HT1080 (cell line): Measurements from ENCODE around the gene NUDT1. TPM values are rescaled to one million over a fixed set of nuclear protein-coding genes. Genes with fewer than 3 reads are reported as not detected.
"Not testable (repeated sequence)": the region's sequence is repeated elsewhere in the genome, so short reads cannot be mapped to it uniquely, and the experiment has no call there.

Experiments
- DNase-seq: peaks from one replicate; pipeline ENCODE4 v3.0.0-alpha.2; 2015; ENCODE audit warnings: low read depth
- total RNA-seq: library from RNA; depleted of rRNA; stranded (reverse); fragments of >200 nt; shearing (Covaris generic); gene quantifications from 2 replicates; pipeline ENCODE4 v1.2.3, GENCODE V29; 2014

NUDT1 gene
- total RNA-seq, 1 experiment from 2014 or later, result 58.9 TPM

DNA sequence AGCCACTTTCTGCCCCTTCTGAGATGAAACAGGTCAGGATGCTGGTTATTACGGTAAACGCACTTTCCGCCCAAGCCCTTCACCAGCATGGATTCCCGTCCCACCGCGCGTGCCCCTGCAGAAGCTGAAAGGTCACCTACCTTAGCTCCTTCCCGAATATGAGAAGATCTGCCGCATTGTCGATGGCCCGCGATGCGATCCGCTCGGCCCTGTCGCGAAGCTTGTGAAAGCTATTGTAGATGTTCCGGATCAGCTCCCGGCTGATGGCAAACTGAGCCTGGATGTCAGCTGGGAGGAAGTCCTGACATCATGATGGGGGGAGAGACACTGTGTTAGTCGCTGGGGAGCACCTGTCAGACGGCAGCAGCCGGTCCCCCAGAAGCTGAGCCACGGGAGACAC is 22.1 kb downstream of the NUDT1 start:
- DNase-seq, result no peak

DNA sequence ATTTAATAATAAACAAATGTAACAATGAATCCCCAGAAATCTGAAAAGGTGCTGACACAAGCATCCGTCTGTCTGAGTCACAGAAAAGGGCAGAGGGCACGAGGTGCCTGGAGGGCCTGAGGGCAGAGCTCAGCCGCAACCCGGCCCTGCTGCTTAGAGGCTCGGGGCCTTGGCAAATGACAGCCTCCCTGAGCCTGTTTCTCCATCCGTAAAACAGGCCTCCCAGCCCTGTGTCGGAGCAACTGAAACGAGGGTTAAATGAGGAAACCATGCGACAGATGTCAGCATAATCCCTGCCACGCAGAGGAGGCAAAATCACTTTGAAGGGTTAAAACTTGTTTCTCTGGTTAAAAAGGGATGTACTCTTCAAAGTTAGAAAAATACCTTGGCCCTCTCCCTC is 24.9 kb downstream of the NUDT1 start:
- no peak for DNase-seq

DNA sequence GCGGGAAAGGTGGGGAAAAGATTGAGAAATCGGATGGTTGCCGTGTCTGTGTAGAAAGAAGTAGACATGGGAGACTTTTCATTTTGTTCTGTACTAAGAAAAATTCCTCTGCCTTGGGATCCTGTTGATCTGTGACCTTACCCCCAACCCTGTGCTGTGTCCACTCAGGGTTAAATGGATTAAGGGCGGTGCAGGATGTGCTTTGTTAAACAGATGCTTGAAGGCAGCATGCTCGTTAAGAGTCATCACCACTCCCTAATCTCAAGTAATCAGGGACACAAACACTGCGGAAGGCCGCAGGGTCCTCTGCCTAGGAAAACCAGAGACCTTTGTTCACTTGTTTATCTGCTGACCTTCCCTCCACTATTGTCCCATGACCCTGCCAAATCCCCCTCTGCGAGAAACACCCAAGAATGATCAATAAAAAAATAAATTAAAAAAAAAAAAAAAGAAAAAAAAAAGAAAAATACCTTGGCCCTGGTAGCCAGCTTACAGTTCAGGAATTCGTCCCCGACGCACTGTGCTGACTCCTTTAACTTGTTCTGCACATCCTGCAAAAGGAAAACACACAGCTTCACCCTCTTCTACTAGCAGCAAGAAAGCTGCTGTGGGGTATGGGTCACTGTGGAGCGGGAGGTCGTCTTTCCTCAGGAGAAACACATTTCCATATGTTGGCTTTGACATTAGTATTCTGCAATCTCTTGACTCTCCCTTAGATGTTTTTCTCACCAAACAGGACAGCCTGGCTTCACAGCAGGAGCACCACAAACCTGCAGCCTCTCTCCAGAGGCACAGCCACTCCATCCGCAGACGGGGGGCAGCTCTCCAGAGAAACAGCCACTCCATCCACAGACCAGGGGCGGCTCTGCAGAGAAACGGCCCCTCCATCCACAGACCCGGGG is 27.3 kb downstream of the NUDT1 start:
- DNase-seq, result not testable (repeated sequence)

DNA sequence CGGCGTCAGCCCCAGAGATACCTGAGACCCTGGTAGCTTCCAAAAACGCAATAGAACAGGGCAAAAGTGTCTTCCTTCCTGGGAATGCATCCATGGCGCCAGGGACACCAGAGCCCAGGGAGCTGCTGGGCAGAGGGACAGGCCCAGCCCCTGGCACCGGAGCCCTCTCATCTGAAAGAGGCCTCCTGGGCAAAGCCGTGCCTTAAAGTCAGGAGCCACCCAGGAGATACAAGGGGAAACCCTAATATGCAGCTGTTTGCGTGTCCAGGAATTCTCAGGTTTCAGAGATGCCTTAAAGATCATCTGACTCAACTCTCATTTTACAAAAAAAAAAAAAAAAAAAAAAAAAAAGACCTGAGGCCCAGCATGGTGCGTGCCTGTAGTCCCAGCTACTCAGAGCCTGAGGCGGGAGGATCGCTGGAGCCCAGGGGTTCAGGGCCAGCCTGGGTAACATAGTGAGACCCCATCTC is 28.0 kb downstream of the NUDT1 start:
- DNase-seq, result no peak

DNA sequence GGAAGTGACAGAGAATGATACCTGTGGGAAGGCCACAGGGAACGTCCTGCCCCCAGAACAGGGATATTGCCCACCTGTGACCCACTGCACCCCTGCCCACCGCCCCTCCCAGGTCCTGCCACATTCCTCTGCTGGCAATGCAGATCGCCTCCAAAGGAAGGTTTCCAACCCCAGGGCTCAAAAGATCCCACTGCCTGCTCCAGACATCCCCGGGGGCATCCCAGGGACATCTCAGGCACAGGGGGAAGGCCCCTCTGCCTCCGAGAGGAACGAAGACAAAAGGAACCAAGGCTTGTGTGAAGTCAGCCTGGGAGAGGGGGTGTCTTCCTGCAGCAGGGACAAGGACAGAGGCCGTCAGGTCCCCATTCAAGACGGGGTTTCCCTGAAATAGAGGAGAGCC is 28.5 kb downstream of the NUDT1 start:
- no peak for DNase-seq

DNA sequence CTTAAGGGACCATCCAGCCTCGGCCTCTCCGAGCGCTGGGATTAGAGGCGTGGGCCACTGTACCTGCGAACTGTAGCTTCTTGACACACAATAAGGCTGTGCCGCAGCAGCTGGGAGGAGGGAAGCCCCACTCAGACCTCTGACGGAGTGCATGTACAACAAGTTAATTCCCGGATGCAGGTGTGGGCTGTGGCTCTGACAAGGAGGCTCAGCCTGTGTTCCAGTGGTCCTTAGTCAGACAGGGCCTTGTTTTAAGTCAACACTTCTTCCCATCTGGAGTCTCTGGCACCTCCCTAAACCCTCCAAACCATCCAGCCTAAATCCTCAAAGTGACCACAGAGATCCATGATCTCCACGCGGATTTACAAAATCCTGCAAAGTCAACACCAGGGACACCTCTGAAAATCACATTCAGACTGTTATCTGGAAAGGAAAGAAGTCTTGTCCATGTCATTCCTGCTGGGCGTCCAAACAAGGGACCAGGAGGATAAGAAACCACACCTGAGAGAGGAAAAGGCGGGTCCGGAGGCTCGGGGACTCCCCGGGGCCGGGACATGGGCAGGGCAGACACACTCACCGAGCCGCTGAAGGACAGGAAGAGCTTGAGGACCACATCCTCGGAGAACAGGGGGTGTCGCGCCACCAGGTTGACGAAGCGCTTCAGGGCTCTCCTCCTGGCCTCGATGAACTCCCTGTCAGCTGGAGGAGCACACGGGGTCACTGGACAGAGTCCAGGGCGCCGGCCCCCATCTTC is 29.4 kb downstream of the NUDT1 start:
- no peak for DNase-seq

DNA sequence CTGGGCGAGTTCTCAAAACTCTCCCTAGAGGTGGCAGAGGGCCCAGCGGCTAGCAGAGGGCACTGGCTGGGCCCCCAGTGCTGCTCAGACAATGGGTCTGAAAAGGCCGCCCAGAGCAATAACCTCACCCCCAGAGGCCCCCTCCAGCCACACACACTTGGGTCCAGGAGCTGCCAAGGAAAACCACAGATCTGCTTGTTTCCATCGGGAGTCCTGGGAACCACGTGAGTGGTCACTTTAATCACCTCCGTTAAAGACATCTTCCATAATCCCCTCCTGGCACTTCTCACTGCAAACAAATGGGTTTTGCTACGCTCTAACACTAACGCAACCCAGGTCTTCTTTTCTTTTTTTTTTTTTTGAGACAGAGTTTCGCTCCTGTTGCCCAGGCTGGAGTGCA is 30.0 kb downstream of the NUDT1 start:
- no peak for DNase-seq

DNA sequence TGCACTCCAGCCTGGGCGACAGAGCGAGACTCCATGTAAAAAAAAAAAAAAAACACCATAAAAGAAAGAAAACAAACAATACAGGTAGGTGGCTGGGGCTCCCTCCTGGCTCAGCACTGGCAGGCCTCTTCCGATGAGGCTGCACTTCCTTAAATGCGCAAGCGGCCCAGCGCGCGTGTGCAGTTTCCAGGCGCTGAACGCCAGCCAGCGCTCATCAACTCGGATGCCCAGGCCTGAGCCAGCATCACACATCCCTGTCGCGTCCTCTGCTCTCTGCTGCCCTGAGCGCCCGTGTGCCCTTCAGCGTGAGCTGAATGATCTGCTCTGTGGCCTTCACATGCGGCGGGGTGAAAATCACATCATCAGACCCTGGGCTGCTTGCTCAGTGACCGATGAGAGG is 31.8 kb downstream of the NUDT1 start:
- no peak for DNase-seq

DNA sequence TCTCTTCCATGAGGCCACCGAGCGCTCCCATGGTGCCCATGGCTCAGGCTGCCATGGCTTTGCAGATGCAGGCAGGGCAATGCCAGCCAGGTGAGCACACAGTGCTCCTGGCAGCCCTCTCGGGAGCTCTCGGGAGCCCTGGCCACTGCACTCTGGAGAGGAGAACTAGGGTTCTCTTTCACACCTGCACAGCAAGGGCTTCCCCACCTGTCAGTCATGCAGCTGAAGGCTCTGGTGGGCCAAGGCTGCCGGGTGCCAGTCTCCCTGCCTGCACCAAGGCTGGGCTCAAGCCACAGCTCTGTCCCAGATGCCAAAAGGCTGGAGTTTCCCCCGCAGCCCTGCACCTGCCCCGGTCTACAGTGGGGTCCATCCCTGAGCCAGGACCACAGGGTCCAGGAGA is 32.6 kb downstream of the NUDT1 start:
- no peak for DNase-seq

DNA sequence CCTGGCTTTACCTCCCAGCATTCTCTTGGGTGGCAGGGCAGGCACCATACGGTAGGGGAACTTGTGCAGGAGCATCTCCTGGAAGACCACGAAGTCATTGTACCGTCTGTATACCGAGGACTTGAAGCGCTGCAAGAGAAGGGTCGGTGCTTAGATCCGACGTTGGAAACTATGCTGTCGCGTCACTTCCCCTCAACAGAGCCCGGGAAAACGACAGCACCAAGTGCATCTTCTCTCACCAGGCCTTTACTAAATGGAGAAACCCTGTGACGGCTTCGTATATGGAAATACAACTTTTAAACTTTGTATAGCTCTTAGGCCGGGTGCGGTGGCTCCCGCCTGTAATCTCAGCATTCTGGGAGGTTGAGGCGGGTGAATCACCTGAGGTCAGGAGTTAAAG is 33.1 kb downstream of the NUDT1 start:
- DNase-seq, result no peak

DNA sequence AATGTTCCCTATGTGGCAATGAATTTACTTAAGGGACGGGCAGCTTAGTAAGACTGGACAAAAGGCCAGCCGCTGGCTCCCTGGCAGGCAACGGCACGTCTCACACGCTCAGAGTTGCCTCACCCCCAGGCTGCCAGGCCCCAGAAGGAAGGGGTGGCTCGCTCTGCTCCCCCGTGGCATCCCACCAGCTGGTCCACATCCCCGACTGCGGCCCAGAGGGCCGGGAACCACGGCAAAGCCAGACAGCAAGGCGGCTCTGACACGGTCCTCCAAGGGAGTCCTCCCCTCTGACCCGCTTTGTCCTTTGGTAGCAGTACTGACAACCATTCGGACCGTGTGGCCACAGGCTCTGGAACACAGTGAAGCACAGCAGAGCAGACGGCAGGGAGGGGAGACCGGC is 34.1 kb downstream of the NUDT1 start:
- no peak for DNase-seq

DNA sequence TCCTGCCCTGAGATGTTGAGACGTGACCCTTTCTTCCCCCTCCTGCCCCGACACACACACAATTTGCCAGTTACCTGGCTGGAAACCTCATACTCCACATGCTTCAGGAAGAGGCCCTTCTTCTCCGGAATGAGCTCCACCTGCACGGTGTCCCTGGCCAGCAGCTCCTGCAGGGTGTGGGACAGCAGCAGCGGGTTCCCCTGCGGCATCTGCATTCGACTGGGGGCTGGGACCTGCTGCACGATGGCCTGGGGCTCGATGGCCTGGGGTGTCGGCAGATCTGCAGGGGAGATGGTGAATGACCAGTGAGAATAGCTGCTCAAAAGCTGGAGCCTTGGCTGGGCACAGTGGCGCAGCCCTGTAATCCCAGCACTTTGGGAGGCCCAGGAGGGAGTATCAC is 36.0 kb downstream of the NUDT1 start:
- DNase-seq, result no peak

DNA sequence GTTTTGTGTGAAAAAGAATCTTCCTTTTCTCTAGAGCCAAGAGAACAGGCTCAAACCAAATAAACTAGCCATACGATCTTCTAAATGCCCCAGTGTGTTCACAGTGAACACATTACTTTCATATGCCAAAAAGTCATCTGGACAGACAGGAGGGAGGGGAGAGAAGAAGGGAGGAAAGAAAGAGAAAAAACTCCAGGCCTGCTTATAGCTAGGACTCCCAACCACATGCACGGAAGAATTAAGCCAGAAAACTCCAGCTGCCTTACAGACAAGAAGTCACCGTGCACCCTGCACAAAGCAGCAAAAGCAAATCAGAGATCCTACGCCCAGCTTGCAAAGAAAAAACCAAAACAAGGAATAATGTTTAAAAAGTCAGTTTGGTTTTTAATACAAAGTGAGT is 37.9 kb downstream of the NUDT1 start:
- DNase-seq, result no peak

DNA sequence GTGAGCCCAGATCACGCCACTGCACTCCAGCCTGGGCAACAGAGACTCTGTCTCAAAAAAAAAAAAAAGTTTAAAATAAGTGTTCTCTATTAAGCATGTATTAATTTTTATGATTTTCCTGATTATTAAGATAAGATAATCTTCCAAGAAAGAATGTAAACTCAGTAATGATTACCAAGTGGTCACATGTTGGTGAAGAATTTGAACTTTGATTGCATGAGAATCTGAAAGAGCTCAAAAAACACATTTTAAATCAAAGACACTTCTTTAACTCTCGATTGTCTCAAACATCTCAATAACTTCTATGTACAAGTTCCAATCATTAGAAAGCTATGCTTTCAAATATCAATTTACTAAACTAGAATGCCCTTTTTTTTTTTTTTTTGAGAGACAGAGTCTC is 38.4 kb downstream of the NUDT1 start:
- DNase-seq, result no peak

DNA sequence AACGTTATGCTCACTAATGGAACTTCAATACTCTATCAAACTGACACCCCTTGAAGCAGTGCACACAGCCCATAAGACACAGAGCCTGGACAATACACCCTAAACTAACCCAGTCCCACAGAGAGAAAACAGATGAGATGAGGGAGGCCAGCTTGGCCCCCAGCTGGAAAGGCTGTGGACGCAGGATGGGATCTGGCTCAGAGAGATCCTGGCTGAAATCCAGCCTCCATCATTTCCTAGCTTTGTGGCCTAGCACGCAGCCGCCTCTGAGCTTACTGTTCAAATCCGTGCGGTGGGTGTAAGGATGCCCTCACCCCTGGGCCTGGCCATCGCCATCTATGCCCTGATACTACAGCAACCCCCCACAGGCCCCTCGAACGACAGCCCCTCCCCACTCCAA is 39.5 kb downstream of the NUDT1 start:
- no peak for DNase-seq

DNA sequence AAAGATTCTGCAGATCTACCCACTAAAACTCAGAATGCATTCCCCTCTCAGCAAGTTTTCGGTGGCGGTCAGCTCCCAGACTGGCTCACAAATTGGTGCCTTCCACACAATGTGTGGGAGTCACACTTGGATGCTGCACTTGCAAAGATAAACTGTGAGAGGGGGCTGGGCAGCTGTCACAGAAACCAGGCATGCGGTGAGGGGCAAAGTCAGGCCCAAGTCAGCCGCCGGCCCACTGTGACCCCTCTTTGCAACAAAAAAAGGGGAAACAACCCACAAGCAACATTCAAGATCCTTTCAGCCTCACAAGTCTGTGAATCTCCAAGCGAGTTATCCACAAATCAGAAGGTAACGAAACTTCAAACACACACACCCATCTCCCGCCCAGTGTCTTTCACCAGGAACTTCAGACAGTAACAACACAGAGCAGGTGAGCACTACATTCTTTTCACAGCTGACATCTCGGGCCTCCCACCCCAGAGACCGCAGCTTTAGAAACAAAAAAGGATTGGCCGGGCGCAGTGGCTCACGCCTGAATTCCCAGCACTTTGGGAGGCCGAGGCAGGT is 40.2 kb downstream of the NUDT1 start:
- DNase-seq, result no peak

DNA sequence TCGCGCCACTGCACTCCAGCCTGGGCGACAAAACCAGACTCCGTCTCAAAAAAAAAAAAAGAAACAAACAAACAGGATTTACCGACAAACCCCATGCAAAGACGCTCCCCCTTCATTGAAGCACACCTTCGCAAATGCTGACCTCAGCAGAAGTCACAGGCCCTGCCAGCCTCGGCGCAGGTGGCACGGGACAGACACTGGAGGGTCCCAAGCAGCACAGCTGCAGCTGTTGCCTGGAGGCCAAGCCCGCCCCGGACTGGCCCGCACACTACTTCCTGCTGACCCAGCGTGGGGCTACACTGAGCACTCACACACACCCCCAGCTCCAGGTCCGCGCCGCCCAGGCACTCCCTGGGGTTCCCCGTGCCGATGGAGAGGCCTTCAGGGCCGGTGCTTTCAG is 41.0 kb downstream of the NUDT1 start:
- DNase-seq, result no peak

DNA sequence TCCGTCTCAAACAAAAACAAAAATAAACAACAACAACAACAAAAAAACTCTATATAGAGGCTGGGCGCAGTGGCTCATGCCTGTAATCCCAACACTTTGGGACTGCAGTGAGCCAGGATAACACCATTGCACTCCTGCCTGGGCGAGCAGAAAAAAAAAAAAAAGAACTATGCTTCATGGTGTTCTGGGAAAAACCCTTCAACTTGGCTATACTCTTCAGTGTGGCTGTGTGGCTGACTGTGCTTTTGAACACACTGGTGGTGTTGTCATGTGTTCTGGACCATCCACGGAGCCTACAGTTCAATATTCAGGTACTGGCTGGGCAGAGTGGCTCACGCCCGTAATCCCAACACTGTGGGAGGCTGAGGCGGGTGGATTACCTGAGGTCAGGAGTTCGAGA is 45.7 kb downstream of the NUDT1 start:
- no peak for DNase-seq

DNA sequence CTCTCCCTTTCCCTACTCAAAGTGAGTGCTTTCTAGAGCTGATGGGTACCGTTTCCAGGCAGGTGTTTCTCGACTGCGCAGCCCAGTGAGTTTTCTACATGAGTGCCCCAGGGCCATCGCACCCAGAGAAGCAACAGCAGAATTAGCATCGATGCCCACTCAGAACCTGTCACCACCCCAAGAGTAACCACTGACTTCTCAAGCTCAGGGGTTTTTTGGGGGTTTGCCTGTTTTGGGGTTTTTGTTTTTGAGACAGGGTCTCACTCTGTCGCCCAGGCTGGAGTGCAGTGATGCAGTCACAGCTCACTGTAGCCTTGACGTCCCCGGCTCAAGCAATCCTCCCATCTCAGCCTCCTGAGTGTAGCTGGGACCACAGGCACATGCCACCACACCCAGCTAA is 46.5 kb downstream of the NUDT1 start:
- DNase-seq, result no peak

DNA sequence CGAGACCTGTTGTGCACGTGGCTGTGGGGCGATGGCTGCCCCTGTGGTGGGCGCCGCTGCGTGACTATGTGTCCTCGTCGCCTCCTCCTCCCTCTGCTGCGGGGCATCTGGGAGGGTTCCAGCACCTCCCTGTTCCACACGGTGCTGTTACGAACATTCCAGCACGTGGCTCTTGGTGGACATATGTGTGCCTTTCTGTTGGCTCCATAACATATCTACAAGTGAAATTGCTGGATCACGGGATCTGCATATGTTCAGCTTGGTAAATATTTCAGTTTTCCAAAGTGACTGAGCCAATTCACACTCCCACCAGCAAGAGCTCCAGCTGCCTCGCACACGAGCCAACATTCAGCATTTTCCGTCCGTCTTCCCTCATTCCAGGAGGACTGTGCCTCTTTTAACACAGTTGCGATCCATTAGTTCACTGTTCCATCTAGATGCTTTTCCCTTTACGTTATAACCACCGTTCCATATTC is 47.1 kb downstream of the NUDT1 start:
- DNase-seq, result no peak

DNA sequence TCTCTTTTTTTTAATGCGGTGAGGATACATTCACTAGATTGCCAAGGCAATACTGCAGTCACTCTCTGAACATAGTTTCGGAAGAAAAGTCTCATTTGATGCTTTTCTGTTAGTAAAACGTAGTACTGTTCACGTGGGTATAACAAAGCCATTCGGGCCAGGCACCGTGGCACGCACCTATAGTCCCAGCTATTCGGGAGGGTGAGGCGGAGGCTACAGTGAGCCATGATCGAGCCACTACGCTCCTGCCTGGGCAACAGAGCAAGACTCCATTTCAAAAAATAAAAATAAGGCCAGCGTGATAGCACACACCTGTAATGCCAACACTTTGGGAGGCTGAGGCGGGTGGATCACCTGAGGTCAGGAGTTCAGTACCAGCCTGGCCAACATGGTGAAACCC is 47.6 kb downstream of the NUDT1 start:
- no peak for DNase-seq

DNA sequence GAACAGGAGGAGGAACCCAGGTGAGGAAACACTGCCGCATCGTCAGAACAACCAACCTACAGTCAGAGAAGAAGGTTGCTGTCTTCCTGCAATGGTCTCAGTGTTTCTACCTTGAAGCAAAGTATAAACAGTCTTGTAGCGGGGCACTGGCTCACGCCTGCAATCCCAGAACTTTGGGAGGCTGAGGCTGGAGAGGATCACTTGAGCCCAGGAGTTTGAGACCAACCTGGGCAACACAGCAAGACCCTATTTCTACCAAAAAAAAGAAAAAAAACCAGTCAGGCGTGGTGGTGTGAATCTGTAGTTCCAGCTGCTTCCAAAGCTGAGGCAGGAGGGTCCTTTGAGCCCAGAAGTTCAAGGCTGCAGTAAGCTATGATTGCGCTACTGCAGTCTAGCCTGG is 48.9 kb downstream of the NUDT1 start:
- DNase-seq, result no peak
